Thoracic aorta (tissue), 2 donors: Measurements from ENCODE around the gene LMBRD2. TPM values are rescaled to one million over a fixed set of nuclear protein-coding genes. Genes with fewer than 3 reads are reported as not detected.

Experiments
- ATAC-seq: fragments of 150-250 bp; one replicate; pipeline ENCODE4 v1.8.0; 2017; ENCODE audit warnings: low read depth; ENCODE audit not compliant: insufficient number of reproducible peaks, low FRiP score
- DNase-seq: peaks from one replicate; pipeline ENCODE4 v3.0.0-alpha.2; 2020; ENCODE audit warnings: low spot score
- H3K27ac ChIP-seq, 2 donors: fragments of 200-600 bp; sonication (generic); 1 replicate in 1 of 2; 2 replicates in 1 of 2; pipeline ENCODE4 v1.5.1; 2016; ENCODE audit warnings: mild to moderate bottlenecking in 2 of 2, moderate library complexity in 2 of 2
- H3K27me3 ChIP-seq: fragments of 200-600 bp; sonication (generic); replicated peaks from 2 replicates; pipeline ENCODE4 v1.6.0; 2016; ENCODE audit warnings: mild to moderate bottlenecking; ENCODE audit not compliant: insufficient read depth
- H3K36me3 ChIP-seq: fragments of 200-600 bp; sonication (generic); one replicate; pipeline ENCODE4 v1.5.1; 2016
- H3K4me1 ChIP-seq, 2 donors: fragments of 200-600 bp; sonication (generic); 1 replicate in 1 of 2; 2 replicates in 1 of 2; pipeline versions ENCODE4 v1.5.1 to v1.6.0; 2016; ENCODE audit warnings: low read depth in 2 of 2, mild to moderate bottlenecking in 1 of 2; ENCODE audit not compliant: control insufficient read depth in 1 of 2
- H3K4me3 ChIP-seq: fragments of 200-600 bp; sonication (generic); 2 replicates; pipeline ENCODE4 v1.5.1; 2016; ENCODE audit warnings: mild to moderate bottlenecking
- H3K9me3 ChIP-seq: fragments of 200-600 bp; sonication (generic); 2 replicates; pipeline ENCODE4 v1.5.1; 2016
- CTCF ChIP-seq: fragments of 200-600 bp; sonication (generic); IDR thresholded peaks from one replicate; pipeline ENCODE4 v1.5.1; 2019; ENCODE audit warnings: antibody characterized with exemption
- total RNA-seq, 2 donors: library from RNA; depleted of rRNA; stranded (reverse); fragments of >200 nt; gene quantifications; one replicate each; pipeline versions ENCODE4 v1.1.0 to v1.2.3, GENCODE V29; 2016

Gene LMBRD2
- total RNA-seq, 2 donors from 2014 or later = 9.5 to 11.0 TPM

DNA sequence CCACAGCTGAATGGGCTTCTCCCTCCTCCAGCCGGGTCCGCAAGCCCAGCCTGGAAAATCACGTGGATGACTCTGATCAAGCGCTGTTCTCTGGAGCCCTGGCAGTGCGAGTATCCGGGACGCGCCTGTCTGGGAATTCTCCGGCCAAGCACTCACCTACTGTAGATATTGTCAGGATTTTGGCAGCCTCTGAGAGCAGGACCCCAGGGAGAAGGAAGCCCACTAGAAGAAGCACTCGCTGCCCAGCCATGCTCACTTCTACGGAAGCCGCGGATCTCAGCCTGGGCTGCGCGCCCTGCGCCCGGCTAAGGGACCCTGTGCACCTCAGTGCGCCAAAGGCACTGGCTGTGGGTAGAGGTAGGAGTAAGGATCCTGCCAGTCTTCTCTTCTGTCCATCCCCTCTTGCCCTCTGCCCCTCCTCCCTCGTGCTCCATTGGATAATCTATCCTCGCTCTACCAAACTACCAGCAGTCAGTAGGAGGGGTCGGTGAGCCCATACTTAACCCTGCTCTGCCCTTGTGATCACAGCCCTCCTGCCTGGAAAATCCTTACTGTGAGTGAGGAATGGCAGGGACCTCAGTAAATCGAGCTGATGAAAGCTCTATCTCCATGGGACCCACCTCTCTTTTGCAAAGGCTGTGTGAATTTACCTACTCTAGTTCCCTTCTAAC, 85.0 kb downstream of the LMBRD2 start, which contains the start of gene UGT3A2:
Gene UGT3A2, minus strand, starts transcription at position 343 of the 671 bp plus-strand sequence. Its CDS starts 93 bp downstream, at position 250.
- no peak within 1 kb of the TSS for H3K27ac ChIP-seq
- H3K4me1 ChIP-seq = no peaks in the 10 kb centered on the region
- no peaks in the 10 kb centered on the region for H3K9me3 ChIP-seq
- no peaks in the 10 kb centered on the region for H3K36me3 ChIP-seq
- TF ChIP-seq CTCF = no peak
- no peak for DNase-seq
- H3K4me3 ChIP-seq = no peak within 1 kb of the TSS
- no peaks in the 10 kb centered on the region for H3K27me3 ChIP-seq
- no peak for ATAC-seq

GRCh38 chr5:36066001-36066539, 85.6 kb downstream of the LMBRD2 start:
- DNase-seq = no peak
- Histone ChIP-seq H3K4me1 (no peaks in the 10 kb centered on the region), H3K27me3 (no peaks in the 10 kb centered on the region), H3K9me3 (no peaks in the 10 kb centered on the region), H3K4me3 (no peak overlapping the region), H3K36me3 (no peaks in the 10 kb centered on the region), H3K27ac (no peak overlapping the region)
- no peak for ATAC-seq
- no peak for TF ChIP-seq CTCF

DNA sequence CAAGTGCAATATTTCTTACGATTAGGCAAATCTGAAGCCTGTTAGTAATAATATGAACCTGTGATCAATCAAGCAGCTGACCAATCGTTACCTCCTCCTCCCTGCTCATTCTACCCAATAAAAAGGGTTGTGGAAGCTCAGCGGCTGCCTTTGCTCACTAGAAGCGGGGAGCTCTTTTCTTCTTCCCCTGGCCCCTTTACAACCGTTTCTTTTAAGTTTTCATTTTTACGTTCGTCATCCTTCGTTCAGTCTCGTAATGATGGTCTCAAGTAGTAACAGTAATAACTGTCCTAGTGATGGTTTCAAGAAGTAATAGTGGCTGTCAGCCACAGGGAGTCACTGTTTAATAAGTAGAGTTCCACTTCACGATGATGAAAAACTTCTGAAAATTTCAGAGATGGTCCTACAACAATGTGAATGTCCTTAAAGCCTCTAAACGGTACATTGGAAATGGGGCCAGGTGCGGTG, 91.2 kb downstream of the LMBRD2 start:
- Histone ChIP-seq H3K27me3 (no peaks in the 10 kb centered on the region), H3K4me1 (no peaks in the 10 kb centered on the region), H3K27ac (no peak overlapping the region), H3K4me3 (no peak overlapping the region), H3K36me3 (no peaks in the 10 kb centered on the region), H3K9me3 (no peaks in the 10 kb centered on the region)
- no peak for ATAC-seq
- no peak for TF ChIP-seq CTCF
- DNase-seq = no peak

DNA sequence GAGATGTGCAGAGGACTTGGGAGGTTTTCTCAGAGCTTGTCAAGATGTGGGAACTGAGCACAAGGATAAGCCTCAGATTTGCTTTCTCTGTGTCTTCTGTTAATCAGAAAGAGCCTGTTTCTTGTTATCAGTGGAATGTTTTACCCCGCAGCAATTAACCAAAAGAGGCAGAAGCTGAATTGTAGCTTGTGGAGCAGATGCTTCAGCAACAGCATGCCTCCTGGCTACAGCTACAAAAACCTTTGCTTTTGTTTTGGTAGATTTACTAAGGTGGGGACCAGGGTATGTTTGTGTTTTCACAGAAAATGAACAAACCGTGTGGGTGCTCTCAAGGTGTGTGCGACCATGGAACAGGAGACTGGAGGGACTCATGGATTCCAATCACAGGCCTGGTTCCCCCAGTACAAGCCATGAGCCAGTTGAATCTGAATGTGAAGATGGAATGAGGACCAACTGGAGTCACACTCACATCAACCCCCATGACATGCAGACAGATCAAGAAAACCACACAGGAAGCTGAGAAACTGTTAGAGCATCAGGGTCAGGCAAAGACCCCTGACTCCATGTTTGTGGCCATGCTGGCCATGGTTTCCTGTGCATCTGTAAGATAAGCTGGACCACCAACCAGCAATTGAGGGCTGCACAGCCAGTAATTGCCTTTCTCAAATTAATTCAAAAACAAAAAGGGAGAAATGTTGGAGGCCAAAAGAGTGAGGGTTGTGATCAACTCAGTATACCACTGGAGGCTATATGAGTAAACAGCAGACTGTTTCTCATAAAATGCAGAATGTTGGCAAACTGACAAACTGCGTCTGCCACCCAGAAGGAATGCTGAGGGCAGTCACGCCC, 91.9 kb downstream of the LMBRD2 start:
- Histone ChIP-seq H3K27ac (no peak overlapping the region), H3K4me3 (no peak overlapping the region), H3K4me1 (no peaks in the 10 kb centered on the region), H3K9me3 (no peaks in the 10 kb centered on the region), H3K36me3 (no peaks in the 10 kb centered on the region), H3K27me3 (no peaks in the 10 kb centered on the region)
- TF ChIP-seq CTCF = no peak
- ATAC-seq (no peak), DNase-seq (no peak)

- no peaks in the 10 kb centered on the region for H3K36me3 ChIP-seq
- H3K4me1 ChIP-seq = no peaks in the 10 kb centered on the region
- H3K4me3 ChIP-seq = no peak overlapping the region
- ATAC-seq (no peak), DNase-seq (no peak)
- no peak for TF ChIP-seq CTCF
- no peaks in the 10 kb centered on the region for H3K9me3 ChIP-seq
- no peak overlapping the region for H3K27ac ChIP-seq
- H3K27me3 ChIP-seq = no peaks in the 10 kb centered on the region
Measured at GRCh38 chr5:36058776-36059175, 92.9 kb downstream of the LMBRD2 start.
